Natural killer cell treated with Interleukin-12 subunit alpha and Interleukin-12 subunit beta and Interleukin-15 and Interleukin-18, amount 100 ng/mL, for 72 hours (primary cell): ENCODE measurements around the gene INPP4B. TPM values are rescaled to one million over a fixed set of nuclear protein-coding genes. Genes with fewer than 3 reads are reported as not detected.

Source experiments
- ATAC-seq, 2 donors: fragments of 150-1000 bp; cut with Tn5 transposase in 1 of 2; sonication (Bioruptor Pico), chemical (Tn5 transposase) in 1 of 2; 2 replicates each; pipeline ENCODE4 v1.10.0; 2021
- DNase-seq: peaks from one replicate; pipeline ENCODE4 v3.0.0; 2022; ENCODE audit warnings: low spot score
- H3K27ac Mint-ChIP-seq, 2 donors: 1 replicate in 1 of 2; 2 replicates in 1 of 2; pipeline ENCODE4 v1.8.0; 2022; ENCODE audit warnings: mixed read lengths in 2 of 2, mild to moderate bottlenecking in 1 of 2, moderate library complexity in 1 of 2
- H3K27me3 Mint-ChIP-seq, 2 donors: 1 replicate in 1 of 2; 2 replicates in 1 of 2; pipeline ENCODE4 v1.8.0; 2022; ENCODE audit warnings: mixed read lengths in 2 of 2
- H3K36me3 Mint-ChIP-seq: one replicate; pipeline ENCODE4 v1.8.0; 2022; ENCODE audit warnings: mixed read lengths
- H3K4me1 Mint-ChIP-seq, 2 donors: 1 replicate in 1 of 2; 2 replicates in 1 of 2; pipeline ENCODE4 v1.8.0; 2022; ENCODE audit warnings: low read depth in 2 of 2, mixed read lengths in 2 of 2, mild to moderate bottlenecking in 1 of 2
- H3K4me3 Mint-ChIP-seq: one replicate; pipeline ENCODE4 v1.8.0; 2022; ENCODE audit warnings: mixed read lengths
- H3K9me3 Mint-ChIP-seq: 2 replicates; pipeline ENCODE4 v1.8.0; 2022; ENCODE audit warnings: mixed read lengths
- total RNA-seq, 2 donors: library from RNA; stranded (reverse); gene quantifications; one replicate each; pipeline ENCODE4 v1.2.3, GENCODE V29; 2022

Gene INPP4B
- total RNA-seq, 2 donors from 2014 or later: 3.2 to 25.6 TPM

- Mint-ChIP-seq H3K4me3 (no peak overlapping the region), H3K27me3 (peaks cover 0 to 4% of the 10 kb centered on the region in 2 donors), H3K27ac (no peak overlapping the region), H3K4me1 (peaks cover 3 to 12% of the 10 kb centered on the region in 2 donors), H3K36me3 (peaks cover 13% of the 10 kb centered on the region), H3K9me3 (peaks cover 8% of the 10 kb centered on the region)
- ATAC-seq: no peak
- no peak for DNase-seq
Measured at GRCh38 chr4:142372530-142373260, 473.4 kb downstream of the INPP4B start.

- H3K4me1 Mint-ChIP-seq: peaks cover 3 to 21% of the 10 kb centered on the region in 2 donors
- DNase-seq (no peak), ATAC-seq (no peak)
- H3K27me3 Mint-ChIP-seq: peaks cover 0 to 4% of the 10 kb centered on the region in 2 donors
- peaks cover 8% of the 10 kb centered on the region for H3K9me3 Mint-ChIP-seq
- peaks cover 13% of the 10 kb centered on the region for H3K36me3 Mint-ChIP-seq
- peak overlapping the region in 1 of 2 donors; percentile 12 for H3K27ac Mint-ChIP-seq
- H3K4me3 Mint-ChIP-seq: no peak overlapping the region
Measured at GRCh38 chr4:142369141-142369540, 477.0 kb downstream of the INPP4B start.

- Mint-ChIP-seq H3K36me3 (peaks cover 13% of the 10 kb centered on the region), H3K27me3 (peaks cover 0 to 4% of the 10 kb centered on the region in 2 donors), H3K4me1 (peaks cover 3 to 17% of the 10 kb centered on the region in 2 donors), H3K9me3 (peaks cover 8% of the 10 kb centered on the region), H3K27ac (no peak overlapping the region), H3K4me3 (no peak overlapping the region)
- DNase-seq (no peak), ATAC-seq (no peak)
Measured at GRCh38 chr4:142367418-142368180, 478.5 kb downstream of the INPP4B start.

GRCh38 chr4:142366769-142367181 is 479.3 kb downstream of the INPP4B start:
- DNase-seq (no peak), ATAC-seq (no peak)
- peaks cover 3 to 17% of the 10 kb centered on the region in 2 donors for H3K4me1 Mint-ChIP-seq
- peaks cover 12% of the 10 kb centered on the region for H3K9me3 Mint-ChIP-seq
- no peak overlapping the region for H3K27ac Mint-ChIP-seq
- peaks cover 17% of the 10 kb centered on the region for H3K36me3 Mint-ChIP-seq
- peaks cover 0 to 4% of the 10 kb centered on the region in 2 donors for H3K27me3 Mint-ChIP-seq
- H3K4me3 Mint-ChIP-seq: no peak overlapping the region

- peaks cover 10% of the 10 kb centered on the region for H3K9me3 Mint-ChIP-seq
- H3K27ac Mint-ChIP-seq: no peak overlapping the region
- peaks cover 12% of the 10 kb centered on the region for H3K36me3 Mint-ChIP-seq
- DNase-seq (no peak), ATAC-seq (no peak)
- H3K4me3 Mint-ChIP-seq: no peak overlapping the region
- peaks cover 3 to 17% of the 10 kb centered on the region in 2 donors for H3K4me1 Mint-ChIP-seq
- peaks cover 0 to 4% of the 10 kb centered on the region in 2 donors for H3K27me3 Mint-ChIP-seq
Measured at GRCh38 chr4:142365391-142365790, 480.7 kb downstream of the INPP4B start.

- Mint-ChIP-seq H3K36me3 (peaks cover 9% of the 10 kb centered on the region), H3K27me3 (peaks cover 0 to 2% of the 10 kb centered on the region in 2 donors), H3K4me3 (no peak overlapping the region), H3K4me1 (peaks cover 1 to 14% of the 10 kb centered on the region in 2 donors), H3K9me3 (peaks cover 7% of the 10 kb centered on the region), H3K27ac (no peak overlapping the region)
- DNase-seq (no peak), ATAC-seq (no peak)
Measured at GRCh38 chr4:142363686-142364085, 482.4 kb downstream of the INPP4B start.

- peaks cover 0 to 11% of the 10 kb centered on the region in 2 donors for H3K4me1 Mint-ChIP-seq
- no peak for DNase-seq
- ATAC-seq: no peak
- peaks cover 7% of the 10 kb centered on the region for H3K36me3 Mint-ChIP-seq
- no peak overlapping the region for H3K4me3 Mint-ChIP-seq
- no peaks in the 10 kb centered on the region for H3K27me3 Mint-ChIP-seq
- H3K9me3 Mint-ChIP-seq: peaks cover 5% of the 10 kb centered on the region
- no peak overlapping the region for H3K27ac Mint-ChIP-seq
Measured at GRCh38 chr4:142361981-142362380, 484.1 kb downstream of the INPP4B start.

- Mint-ChIP-seq H3K27me3 (no peaks in the 10 kb centered on the region), H3K9me3 (peaks cover 5% of the 10 kb centered on the region), H3K4me3 (no peak overlapping the region), H3K27ac (no peak overlapping the region), H3K36me3 (peaks cover 7% of the 10 kb centered on the region), H3K4me1 (peaks cover 6 to 21% of the 10 kb centered on the region in 2 donors)
- DNase-seq (no peak), ATAC-seq (no peak)
Measured at GRCh38 chr4:142360657-142361056, 485.4 kb downstream of the INPP4B start.

GRCh38 chr4:142358656-142359055 is 487.4 kb downstream of the INPP4B start:
- H3K4me1 Mint-ChIP-seq: peaks cover 20 to 35% of the 10 kb centered on the region in 2 donors
- H3K36me3 Mint-ChIP-seq: peaks cover 7% of the 10 kb centered on the region
- no peak for ATAC-seq
- peaks cover 5% of the 10 kb centered on the region for H3K9me3 Mint-ChIP-seq
- H3K27ac Mint-ChIP-seq: no peak overlapping the region
- DNase-seq: no peak
- no peak overlapping the region for H3K4me3 Mint-ChIP-seq
- H3K27me3 Mint-ChIP-seq: no peaks in the 10 kb centered on the region

- no peak for ATAC-seq
- Mint-ChIP-seq H3K27me3 (no peaks in the 10 kb centered on the region), H3K27ac (peak overlapping the region; percentile 48 to 55), H3K36me3 (peaks cover 3% of the 10 kb centered on the region), H3K9me3 (peaks cover 1% of the 10 kb centered on the region), H3K4me1 (peaks cover 20 to 38% of the 10 kb centered on the region in 2 donors), H3K4me3 (no peak overlapping the region)
- DNase-seq: no peak
Measured at GRCh38 chr4:142356801-142357200, 489.3 kb downstream of the INPP4B start.

GRCh38 chr4:142356118-142356759 is 489.9 kb downstream of the INPP4B start:
- Mint-ChIP-seq H3K4me1 (peaks cover 20 to 38% of the 10 kb centered on the region in 2 donors), H3K9me3 (no peaks in the 10 kb centered on the region), H3K36me3 (no peaks in the 10 kb centered on the region), H3K27ac (peak overlapping the region; percentile 48 to 55), H3K4me3 (peak overlapping the region; percentile 1), H3K27me3 (no peaks in the 10 kb centered on the region)
- no peak for ATAC-seq
- DNase-seq: no peak

- H3K9me3 Mint-ChIP-seq: no peaks in the 10 kb centered on the region
- H3K4me3 Mint-ChIP-seq: peak overlapping the region; percentile 15
- no peak for DNase-seq
- no peaks in the 10 kb centered on the region for H3K27me3 Mint-ChIP-seq
- H3K27ac Mint-ChIP-seq: peak overlapping the region; percentile 48 to 55
- no peak for ATAC-seq
- H3K4me1 Mint-ChIP-seq: peaks cover 20 to 38% of the 10 kb centered on the region in 2 donors
- no peaks in the 10 kb centered on the region for H3K36me3 Mint-ChIP-seq
Measured at GRCh38 chr4:142355421-142355930, 490.6 kb downstream of the INPP4B start.

GRCh38 chr4:142354794-142355420 is 491.2 kb downstream of the INPP4B start:
- H3K27me3 Mint-ChIP-seq: no peaks in the 10 kb centered on the region
- peak overlapping the region; percentile 48 to 55 for H3K27ac Mint-ChIP-seq
- peak overlapping the region; percentile 15 for H3K4me3 Mint-ChIP-seq
- peaks cover 20 to 38% of the 10 kb centered on the region in 2 donors for H3K4me1 Mint-ChIP-seq
- no peaks in the 10 kb centered on the region for H3K9me3 Mint-ChIP-seq
- no peak for DNase-seq
- ATAC-seq: peak in 1 of 2 donors; percentile 56
- H3K36me3 Mint-ChIP-seq: no peaks in the 10 kb centered on the region
